ENCODE results near the gene MRPS34. TPM values are rescaled to one million over a fixed set of nuclear protein-coding genes. Genes with fewer than 3 reads are reported as not detected.

Gene MRPS34
- total RNA-seq, 4 donors from 2014 or later = 67.3 to 146 (median 98.1) TPM

DNA sequence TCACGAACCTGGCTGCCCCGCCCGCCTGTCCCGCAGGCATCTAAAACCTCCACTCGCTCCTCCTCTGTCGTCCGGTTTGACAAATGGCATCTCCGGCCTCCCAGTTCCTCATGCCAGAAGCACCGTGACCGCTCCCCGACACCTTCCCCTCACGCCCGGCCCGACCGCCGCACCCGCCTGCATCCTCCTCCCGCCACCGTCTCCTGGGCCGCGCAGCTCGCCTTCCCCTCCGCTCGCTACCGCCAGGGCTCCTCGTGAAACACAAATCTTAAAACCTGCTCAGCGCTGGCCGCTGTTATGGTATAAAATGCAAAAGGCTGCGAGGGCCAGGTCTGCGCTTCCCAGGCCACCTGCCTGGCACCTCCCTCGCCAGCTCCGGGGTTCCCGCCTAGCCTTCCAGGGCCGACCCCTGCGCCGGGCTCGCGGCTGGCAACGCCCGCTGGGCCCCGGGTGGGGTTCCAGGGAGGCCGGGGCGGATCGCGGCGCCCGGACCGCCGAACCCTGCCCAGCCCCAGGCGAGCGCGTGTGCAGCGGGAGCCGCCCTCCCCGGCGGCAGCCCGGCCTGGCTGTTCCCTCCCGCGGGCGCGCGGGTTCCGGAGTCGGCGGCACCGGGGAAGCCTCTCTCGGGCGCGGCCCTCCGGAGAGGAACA lies 8.9 kb upstream of the MRPS34 start:
- Histone ChIP-seq H3K36me3 (peaks cover 17 to 21% of the 10 kb centered on the region in 2 donors), H3K27me3 (no peaks in the 10 kb centered on the region), H3K4me3 (replicated peaks in 1 of 3) (peak overlapping the region; percentile 61 to 77 (median 72)), H3K9me3 (no peaks in the 10 kb centered on the region), H3K4me1 (peaks cover 14 to 28% of the 10 kb centered on the region in 2 donors), H3K27ac (peak overlapping the region in 1 of 3 donors; percentile 60)
- WGBS, 2 donors = 1 to 4% methylated on average over 21 to 36 of the region's 70 CpGs
- DNase-seq = peak; percentile 30 to 38
- no peak for TF ChIP-seq POLR2A (IDR thresholded peaks at IDR 0.05)
- intact Hi-C loops (cut with DNase I) = no loop called here

DNA sequence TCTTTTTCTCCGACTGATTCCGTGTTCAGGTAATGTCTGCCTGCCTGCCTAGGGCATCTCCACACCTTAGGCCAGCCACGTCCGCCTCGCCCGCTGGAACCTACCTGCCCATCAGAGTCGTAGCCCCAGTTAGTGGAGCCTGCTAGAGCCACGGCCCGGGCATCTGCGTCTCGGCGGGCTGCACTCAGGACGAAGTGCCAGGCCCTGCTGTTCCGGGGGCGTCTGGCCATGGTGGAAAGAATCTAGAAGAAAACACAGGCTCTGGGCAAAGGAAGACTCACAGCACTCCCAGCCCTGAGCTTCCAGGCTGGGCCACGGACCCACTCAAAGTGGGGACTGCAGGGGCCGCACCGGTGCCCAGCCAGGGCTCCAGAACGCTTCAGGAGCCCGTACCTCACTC lies 8.3 kb upstream of the MRPS34 start:
- DNase-seq = no peak
- Histone ChIP-seq H3K9me3 (no peaks in the 10 kb centered on the region), H3K36me3 (peaks cover 18 to 26% of the 10 kb centered on the region in 2 donors), H3K27ac (no peak overlapping the region), H3K27me3 (no peaks in the 10 kb centered on the region), H3K4me3 (replicated peaks in 1 of 3) (peak overlapping the region in 2 of 3 donors; percentile 72 to 77), H3K4me1 (peaks cover 14 to 28% of the 10 kb centered on the region in 2 donors)
- 75 to 76% methylated on average over 12 to 19 of the region's 20 CpGs for WGBS, 2 donors
- TF ChIP-seq POLR2A (IDR thresholded peaks at IDR 0.05) (no peak), CTCF (IDR thresholded peaks at IDR 0.05) (no peak)
- intact Hi-C loops (cut with DNase I) = no loop called here

- peaks cover 14 to 28% of the 10 kb centered on the region in 2 donors for H3K4me1 ChIP-seq
- peaks cover 18 to 26% of the 10 kb centered on the region in 2 donors for H3K36me3 ChIP-seq
- H3K27ac ChIP-seq = no peak overlapping the region
- no peak overlapping the region for H3K4me3 ChIP-seq (replicated peaks in 1 of 3)
- no peaks in the 10 kb centered on the region for H3K9me3 ChIP-seq
- intact Hi-C loops (cut with DNase I) = no loop called here
- H3K27me3 ChIP-seq = no peaks in the 10 kb centered on the region
- 81 to 86% methylated on average over 6 of the region's 6 CpGs for whole genome bisulfite sequencing, 2 donors
- TF ChIP-seq CTCF (IDR thresholded peaks at IDR 0.05) = no peak
- TF ChIP-seq POLR2A (IDR thresholded peaks at IDR 0.05) = no peak
- DNase-seq = no peak
Measured at GRCh38 chr16:1780677-1781072, 7.7 kb upstream of the MRPS34 start.

DNA sequence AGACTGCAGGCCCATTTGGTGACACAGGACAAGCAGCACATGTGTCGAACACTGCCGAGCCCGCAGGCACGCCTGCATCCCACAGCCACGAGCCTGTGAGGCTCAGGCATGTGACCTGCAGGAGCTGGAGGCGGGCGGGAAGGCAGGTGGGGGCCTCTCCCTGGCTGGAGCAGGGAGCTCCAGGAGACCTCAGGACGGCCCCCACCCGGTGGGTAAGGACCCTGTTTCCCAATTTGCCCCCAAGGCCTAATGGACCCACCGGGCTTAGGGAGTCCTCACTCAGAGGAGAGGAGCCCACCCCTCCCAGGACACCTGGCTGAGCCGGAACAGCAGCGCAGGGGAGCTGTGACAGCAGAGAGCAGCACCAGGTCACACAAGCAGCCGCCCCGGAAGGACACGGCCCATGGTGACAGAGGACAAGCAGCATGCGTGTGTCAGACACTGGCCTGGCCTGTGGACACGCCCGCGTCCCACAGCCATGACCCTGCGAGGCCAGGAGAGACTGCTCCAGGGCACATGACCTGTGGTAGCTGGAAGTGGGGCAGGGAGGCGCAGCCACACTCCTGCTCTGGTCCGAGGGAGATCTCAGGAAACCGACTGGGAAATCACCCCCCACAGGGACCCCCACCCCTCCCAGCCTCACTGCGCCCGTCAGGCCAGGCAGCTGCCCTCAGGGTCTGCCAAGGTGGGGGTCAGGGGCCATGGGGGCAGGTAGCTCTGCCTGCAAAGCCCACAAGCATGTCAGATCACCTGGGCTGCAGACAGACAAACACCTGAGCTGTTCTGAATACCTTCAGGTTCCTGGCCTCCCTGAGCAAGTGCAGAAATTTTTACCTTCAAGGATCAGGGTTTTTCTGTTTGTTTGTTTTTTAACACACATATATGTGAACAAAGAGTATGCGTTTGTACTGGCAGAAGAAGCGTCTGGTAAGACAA lies 7.1 kb upstream of the MRPS34 start:
- Histone ChIP-seq H3K4me1 (peaks cover 14 to 28% of the 10 kb centered on the region in 2 donors), H3K27ac (no peak overlapping the region), H3K27me3 (no peaks in the 10 kb centered on the region), H3K36me3 (peaks cover 22 to 26% of the 10 kb centered on the region in 2 donors), H3K9me3 (no peaks in the 10 kb centered on the region), H3K4me3 (replicated peaks in 1 of 3) (no peak overlapping the region)
- WGBS, 2 donors = 79 to 88% methylated on average over 3 to 15 of the region's 27 CpGs
- TF ChIP-seq CTCF (IDR thresholded peaks at IDR 0.05) (no peak), POLR2A (IDR thresholded peaks at IDR 0.05) (no peak)
- no peak for DNase-seq
- intact Hi-C loops (cut with DNase I) = no loop called here

GRCh38 chr16:1779234-1779701 lies 6.3 kb upstream of the MRPS34 start:
- intact Hi-C loops (cut with DNase I) = no loop called here
- Histone ChIP-seq H3K9me3 (no peaks in the 10 kb centered on the region), H3K27ac (no peak overlapping the region), H3K4me3 (replicated peaks in 1 of 3) (no peak overlapping the region), H3K36me3 (peaks cover 23 to 26% of the 10 kb centered on the region in 2 donors), H3K4me1 (peaks cover 18 to 31% of the 10 kb centered on the region in 2 donors), H3K27me3 (no peaks in the 10 kb centered on the region)
- TF ChIP-seq CTCF (IDR thresholded peaks at IDR 0.05) (no peak), POLR2A (IDR thresholded peaks at IDR 0.05) (no peak)
- no peak for DNase-seq
- 87 to 90% methylated on average over 5 to 8 of the region's 8 CpGs for WGBS, 2 donors
